Activated CD8-positive, alpha-beta memory T cell treated with anti-CD3 and anti-CD28 coated beads for 24 hours (primary cell): ENCODE results near the gene DAP3.
"Not testable (repeated sequence)": the region's sequence is repeated elsewhere in the genome, so short reads cannot be mapped to it uniquely, and the experiment has no call there.

Experiments used
- DNase-seq: peaks from one replicate; pipeline ENCODE4 v3.0.0-alpha.2; 2020

The DAP3 gene

DNA sequence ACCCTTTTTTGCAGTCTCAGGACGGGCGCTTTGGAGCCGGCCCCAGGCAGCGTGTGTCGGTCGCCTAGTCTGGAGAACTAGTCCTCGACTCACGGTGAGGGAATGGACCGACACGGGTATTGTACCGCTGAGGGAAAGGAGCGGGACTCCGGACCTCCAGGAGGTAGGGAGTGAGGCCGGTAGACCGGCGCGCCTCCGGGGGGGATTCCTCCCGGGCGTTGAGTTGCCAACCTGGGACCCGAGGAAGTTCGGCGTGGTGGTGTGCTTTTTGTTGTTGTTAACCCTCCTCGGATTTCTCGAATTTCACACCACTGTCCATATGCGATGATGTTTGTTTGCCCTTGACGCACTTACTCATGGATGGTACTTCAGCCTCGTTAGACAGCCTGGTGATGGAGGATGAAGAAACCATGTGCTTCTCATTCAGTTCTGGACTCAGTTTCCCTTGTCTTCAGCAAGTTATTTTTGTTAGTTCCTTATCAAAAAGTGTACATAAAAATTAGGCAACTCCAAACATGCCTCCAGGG lies at the start of gene DAP3:
DAP3 (plus strand) TSS at position 11 of the 527 bp plus-strand sequence. CDS start 20,689 bp downstream, outside the sequence.
- DNase-seq = not testable (repeated sequence)

DNA sequence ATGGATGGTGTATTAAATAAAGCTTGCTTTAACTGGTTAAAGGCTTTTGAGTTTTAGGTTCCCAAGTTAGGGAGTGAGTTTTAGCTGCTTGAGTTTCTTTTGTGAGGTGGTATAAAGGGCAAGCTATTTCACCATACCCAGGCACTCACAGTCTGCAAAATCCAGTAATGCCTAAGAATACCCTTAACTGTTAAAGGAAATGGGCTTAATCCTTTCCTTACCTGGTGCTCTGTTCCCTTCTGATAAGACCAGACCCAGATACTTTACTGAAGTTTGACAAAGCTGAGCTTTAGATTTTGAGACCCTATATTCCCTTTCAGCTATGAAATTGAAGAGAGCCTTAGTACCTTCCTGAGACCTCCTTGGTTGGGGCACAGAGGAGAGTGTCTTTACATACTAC lies 48.5 kb upstream of the DAP3 start:
- DNase-seq = no peak

GRCh38 chr1:155642559-155643180 lies 46.2 kb upstream of the DAP3 start:
- not testable (repeated sequence) for DNase-seq

GRCh38 chr1:155643230-155643629 lies 45.7 kb upstream of the DAP3 start:
- DNase-seq = no peak

- DNase-seq = no peak
Observed at GRCh38 chr1:155645034-155645598, 43.8 kb upstream of the DAP3 start.

- no peak for DNase-seq
Observed at GRCh38 chr1:155645648-155646047, 43.2 kb upstream of the DAP3 start.

DNA sequence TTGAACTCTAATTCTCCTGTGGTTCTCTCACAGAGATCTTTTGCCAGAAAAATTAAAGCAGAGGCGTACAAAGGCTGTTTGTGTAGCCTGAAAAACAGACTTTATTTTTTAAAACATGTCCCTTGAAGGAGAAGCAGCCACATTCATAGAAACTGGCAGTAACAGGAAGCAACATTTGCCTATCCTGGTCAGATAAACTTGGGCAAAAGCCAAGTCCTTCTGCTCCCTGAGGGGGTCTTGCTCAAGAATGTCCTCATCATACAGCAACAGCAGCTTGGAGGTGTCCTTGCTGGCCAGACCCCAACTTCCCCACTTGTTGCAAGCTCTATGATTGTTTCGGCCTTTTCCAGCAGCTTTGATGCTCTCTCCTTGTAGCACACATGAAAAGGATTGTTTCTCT lies 42.6 kb upstream of the DAP3 start:
- DNase-seq = no peak

DNA sequence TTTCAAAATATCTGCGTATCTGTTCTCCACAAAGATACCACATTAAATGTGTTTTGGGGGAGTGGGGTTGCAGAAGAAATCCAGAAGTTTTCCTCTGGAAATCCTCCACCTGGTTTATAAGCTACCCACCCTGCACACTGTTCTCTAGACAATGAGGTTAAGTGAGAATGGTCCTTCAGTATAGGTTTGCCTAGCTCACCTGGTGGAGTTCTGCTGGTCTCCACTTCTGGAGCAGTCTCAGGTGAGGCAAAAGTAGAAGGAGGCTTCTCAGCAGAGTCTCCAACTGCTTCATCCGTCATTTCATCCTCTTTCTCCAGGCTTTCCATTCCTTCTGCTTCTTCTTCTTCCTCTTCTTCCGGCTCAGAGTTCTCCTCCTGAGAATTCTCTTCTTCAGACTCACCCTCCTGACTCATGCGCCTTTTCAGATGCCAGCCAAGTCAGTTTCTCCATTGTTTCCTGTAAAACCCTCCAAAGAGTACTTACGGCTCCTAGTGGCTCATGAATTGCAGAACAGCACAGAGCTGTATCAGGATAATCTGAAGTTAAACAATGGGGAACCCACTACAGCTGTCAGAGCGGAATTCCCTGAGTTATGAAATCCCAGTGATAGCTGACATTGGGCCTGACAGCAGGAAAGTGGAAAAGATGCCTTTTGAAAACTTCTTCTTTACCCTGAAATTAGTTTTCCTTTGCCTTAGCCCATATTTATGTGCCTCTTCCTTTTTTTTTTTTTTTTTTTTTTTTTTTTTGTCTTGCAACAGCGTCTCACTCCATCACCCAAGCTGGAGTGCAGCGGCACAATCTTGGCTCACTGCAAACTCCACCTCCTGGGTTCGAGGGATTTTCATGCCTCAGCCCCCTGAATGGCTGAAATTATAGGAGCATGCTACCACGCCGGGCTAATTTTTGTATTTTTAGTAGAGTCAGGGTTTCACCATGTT lies 40.4 kb upstream of the DAP3 start:
- no peak for DNase-seq

- DNase-seq = no peak
Observed at GRCh38 chr1:155649676-155650075, 39.2 kb upstream of the DAP3 start.

DNA sequence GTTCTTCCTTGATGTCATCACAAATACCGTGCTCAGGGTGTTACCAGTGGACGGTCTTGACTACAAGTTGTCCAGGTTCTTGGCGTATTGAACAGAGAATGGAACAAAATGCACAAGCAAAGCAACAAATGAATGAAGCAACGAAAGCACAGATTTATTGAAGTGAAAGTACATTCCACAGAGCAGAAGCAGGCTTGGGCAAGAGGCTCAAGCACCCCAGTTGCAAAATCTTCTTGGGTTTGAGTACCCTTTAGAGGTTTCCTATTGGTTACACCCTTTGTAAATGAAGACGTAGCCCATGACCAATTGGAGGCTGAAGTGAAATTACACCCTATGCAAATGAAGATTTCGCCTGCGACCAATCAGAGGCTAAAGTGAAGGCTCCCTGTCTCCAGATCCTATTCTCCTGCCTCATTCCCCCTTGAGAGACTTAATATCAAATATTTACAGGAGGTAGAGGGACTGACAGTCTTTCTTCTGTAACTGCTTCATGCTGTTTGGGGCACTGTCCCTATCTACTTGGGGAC lies 38.6 kb upstream of the DAP3 start:
- no peak for DNase-seq

DNA sequence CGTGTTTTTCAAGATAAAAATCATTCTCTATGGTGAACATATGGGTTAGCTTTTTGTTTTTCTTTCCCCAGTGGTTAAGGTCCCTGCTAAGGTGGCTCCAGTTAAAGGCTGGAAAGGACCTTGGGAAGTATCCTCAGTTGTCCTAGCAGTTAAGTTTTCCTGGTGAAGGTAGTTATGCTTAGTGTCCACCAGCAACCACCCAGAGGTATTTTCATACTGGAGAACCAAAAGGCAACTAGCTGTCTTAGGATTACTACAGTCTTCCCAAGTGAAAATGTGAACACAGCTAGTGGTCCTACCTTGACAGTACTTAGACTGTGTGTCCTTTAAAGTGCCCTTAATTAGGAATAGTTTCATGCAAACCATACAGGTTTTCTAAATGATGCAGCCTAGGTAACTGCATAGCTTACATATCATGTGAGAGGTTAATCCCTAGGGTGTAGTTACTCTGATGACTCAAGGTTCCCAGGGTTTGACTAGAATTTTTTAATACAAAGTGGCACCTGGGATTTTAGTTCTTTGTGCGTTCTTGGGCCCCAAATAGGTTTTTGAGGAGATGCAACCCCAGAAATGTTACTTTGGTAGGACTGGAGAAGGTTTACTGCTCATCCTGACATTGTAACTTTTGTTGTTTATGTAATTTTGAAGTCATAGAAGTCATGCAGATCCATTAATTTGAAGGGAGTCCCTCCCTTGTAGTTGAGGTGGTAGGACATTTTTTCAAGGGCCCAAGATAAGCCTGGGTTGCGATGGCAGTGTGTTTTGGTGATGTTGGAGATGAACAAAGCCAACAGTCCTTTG lies 36.8 kb upstream of the DAP3 start:
- DNase-seq = no peak

- no peak for DNase-seq
Observed at GRCh38 chr1:155652951-155653350, 35.9 kb upstream of the DAP3 start.

- DNase-seq = no peak
Observed at GRCh38 chr1:155657463-155657862, 31.4 kb upstream of the DAP3 start.

GRCh38 chr1:155661239-155661638 lies 27.7 kb upstream of the DAP3 start:
- not testable (repeated sequence) for DNase-seq

DNA sequence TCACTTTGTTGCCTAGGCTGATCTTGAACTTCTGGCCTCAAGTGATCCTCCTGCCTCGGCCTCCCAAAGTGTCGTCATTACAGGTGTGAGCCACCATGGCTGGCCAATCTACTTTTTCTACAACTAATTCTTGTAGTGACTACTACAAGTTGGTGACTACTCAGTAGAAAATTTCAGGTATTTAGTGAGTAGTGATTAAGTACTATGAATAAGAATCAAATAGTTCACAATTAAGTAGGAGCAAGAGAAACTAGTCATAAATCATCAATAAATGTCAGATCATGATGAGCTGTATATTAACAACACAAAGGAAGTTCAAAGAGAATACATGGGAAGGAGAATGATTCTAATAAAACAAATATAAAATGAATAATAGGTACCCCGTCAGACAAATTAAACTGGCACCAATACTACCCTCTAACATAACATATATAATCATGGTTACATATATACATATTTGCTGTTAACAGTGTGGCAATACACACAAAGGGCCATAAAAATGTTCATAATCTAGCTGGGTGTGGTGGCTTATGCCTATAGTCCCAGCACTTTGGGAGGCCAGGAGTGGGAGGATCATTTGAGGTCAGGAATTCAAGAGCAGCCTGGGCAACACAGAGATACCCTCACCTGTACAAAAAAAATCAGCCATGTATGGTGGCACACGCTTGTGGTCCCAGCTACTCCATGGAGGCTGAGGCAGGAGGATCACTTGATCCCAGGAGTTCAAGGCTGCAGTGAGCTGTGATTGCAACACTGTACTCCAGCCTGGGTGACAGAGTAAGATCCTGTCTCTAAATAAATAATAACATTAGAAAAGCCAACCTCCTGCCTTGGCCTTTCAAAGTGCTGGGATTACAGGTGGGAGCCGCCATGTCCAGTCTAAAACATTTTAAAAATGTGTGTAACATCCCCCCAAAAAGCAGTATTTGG lies 19.4 kb upstream of the DAP3 start:
- peak; percentile 15 for DNase-seq

- no peak for DNase-seq
Observed at GRCh38 chr1:155671750-155672149, 17.1 kb upstream of the DAP3 start.

DNA sequence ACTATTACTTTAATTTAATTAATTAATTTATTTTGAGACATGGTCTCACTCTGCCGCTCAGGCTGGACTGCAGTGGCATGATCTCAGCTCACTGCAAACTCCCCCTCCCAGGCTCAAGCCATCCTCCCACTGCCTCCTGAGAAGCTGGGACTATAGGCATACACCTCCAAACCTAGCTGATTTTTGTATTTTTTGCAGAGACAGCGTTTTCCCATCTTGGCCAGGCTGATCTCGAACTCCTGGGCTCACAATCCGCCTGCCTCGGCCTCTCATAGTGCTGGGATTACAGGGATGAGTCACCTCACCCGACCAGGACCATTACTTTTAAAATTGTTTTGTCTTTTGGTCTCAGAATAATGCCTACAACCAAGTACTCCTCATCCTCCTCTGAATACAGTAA lies 15.9 kb upstream of the DAP3 start:
- peak; percentile 33 for DNase-seq

DNA sequence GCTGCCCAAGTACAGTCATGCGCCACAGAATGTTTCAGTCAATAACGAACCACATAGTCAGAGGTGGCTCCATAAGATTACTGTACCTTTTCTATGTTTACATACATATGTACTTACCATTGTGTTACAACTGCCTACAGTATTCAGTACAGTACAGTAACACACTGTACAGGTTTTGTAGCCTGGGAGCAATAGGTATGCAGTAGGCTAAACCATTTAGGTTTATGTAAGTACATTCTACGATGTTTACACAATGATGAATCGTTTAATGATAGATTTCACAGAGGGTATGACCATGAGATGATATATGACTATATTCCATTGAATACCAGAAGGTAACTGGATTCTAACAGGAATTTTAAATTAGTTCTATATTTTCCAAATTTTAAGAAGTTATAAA lies 10.9 kb upstream of the DAP3 start:
- no peak for DNase-seq

GRCh38 chr1:155678992-155679391 lies 9.9 kb upstream of the DAP3 start:
- not testable (repeated sequence) for DNase-seq

GRCh38 chr1:155680531-155680930 lies 8.4 kb upstream of the DAP3 start:
- no peak for DNase-seq

DNA sequence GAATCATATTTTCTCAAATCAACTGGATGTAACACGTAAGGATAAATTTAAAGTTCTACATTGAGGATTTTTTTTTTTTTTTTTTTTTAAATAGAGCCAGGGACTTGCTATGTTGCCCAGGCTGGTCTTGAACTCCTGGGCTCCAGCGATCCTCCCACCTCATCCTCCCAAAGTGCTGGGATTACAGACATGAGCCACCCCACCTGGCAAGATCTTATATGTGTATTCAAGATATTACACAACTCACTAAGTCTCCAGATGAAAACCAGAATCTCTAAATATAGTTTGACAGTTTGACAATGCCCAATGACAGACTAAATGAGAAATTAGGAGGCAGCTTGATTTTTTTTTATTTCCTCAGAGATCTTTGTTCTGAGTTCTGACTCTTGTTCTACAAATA lies 7.1 kb upstream of the DAP3 start:
- DNase-seq = no peak
